Measurements from ENCODE around the gene SLC25A13.
"Not testable (repeated sequence)": the region's sequence is repeated elsewhere in the genome, so short reads cannot be mapped to it uniquely, and the experiment has no call there.

- TF ChIP-seq CTCF (IDR thresholded peaks at IDR 0.05 in 4 of 5, conservative IDR thresholded peaks at IDR 0.05 in 1 of 5); POLR2A (IDR thresholded peaks at IDR 0.05): not testable (repeated sequence)
Measured at GRCh38 chr7:96326752-96327151, 4.9 kb upstream of the SLC25A13 start.
